Prostate gland (tissue), 2 donors: ENCODE results near the gene PKNOX2. TPM values are rescaled to one million over a fixed set of nuclear protein-coding genes. Genes with fewer than 3 reads are reported as not detected.

Experiments used
- DNase-seq: peaks from one replicate; pipeline ENCODE4 v3.0.0-alpha.2; 2019; ENCODE audit warnings: low spot score
- H3K27ac ChIP-seq, 2 donors: fragments of 200-600 bp; sonication (generic); 2 replicates each; pipeline ENCODE4 v1.5.1; 2017 to 2019
- H3K27me3 ChIP-seq: fragments of 200-600 bp; sonication (generic); replicated peaks from 2 replicates; pipeline ENCODE4 v1.5.1; 2019; ENCODE audit not compliant: insufficient read depth
- H3K36me3 ChIP-seq, 2 donors: fragments of 200-600 bp; sonication (generic); 1 replicate in 1 of 2; 2 replicates in 1 of 2; pipeline versions ENCODE4 v1.5.1 to v1.8.1; 2017 to 2019
- H3K4me1 ChIP-seq: fragments of 200-600 bp; sonication (generic); replicated peaks from 2 replicates; pipeline ENCODE4 v1.5.1; 2019
- H3K4me3 ChIP-seq, 2 donors: fragments of 200-600 bp; sonication (generic); 2 replicates each; pipeline ENCODE4 v1.5.1; 2017 to 2019
- H3K9me3 ChIP-seq: fragments of 200-600 bp; sonication (generic); 2 replicates; pipeline ENCODE4 v1.5.1; 2017
- CTCF ChIP-seq, 4 experiments: fragments of 200-600 bp in 2 of 4; fragments of 450-650 bp in 2 of 4; sonication (generic) in 2 of 4; IDR thresholded peaks; 1 replicate in 3 of 4; 2 replicates in 1 of 4; pipeline ENCODE4 v1.5.1; 2016 to 2019; ENCODE audit warnings: antibody characterized with exemption in 4 of 4, mild to moderate bottlenecking in 2 of 4, moderate library complexity in 2 of 4
- POLR2A ChIP-seq: fragments of 450-650 bp; IDR thresholded peaks from one replicate; pipeline ENCODE4 v1.6.1; 2016; ENCODE audit warnings: antibody characterized with exemption, mild to moderate bottlenecking
- POLR2AphosphoS5 ChIP-seq: sonication (generic); formaldehyde crosslinking; IDR thresholded peaks from one replicate; pipeline ENCODE4 v1.6.1; 2017; ENCODE audit warnings: antibody characterized with exemption
- WGBS: methylation state at CpG from one replicate; pipeline ENCODE4 v1.1.5; 2018; 5-methylcytosine and 5-hydroxymethylcytosine counted together
- intact Hi-C: fragments of 100-400 bp; cut with DNase I; formaldehyde crosslinking; loops from one replicate; pipeline ENCODE4 v1.14.2; 2022
- total RNA-seq, 2 donors: library from RNA; depleted of rRNA; stranded (reverse); fragments of >200 nt; gene quantifications; one replicate each; pipeline ENCODE4 v1.1.0, GENCODE V29; 2016

PKNOX2 gene
- total RNA-seq, 2 donors from 2014 or later, result 12.3 to 14.7 TPM

DNA sequence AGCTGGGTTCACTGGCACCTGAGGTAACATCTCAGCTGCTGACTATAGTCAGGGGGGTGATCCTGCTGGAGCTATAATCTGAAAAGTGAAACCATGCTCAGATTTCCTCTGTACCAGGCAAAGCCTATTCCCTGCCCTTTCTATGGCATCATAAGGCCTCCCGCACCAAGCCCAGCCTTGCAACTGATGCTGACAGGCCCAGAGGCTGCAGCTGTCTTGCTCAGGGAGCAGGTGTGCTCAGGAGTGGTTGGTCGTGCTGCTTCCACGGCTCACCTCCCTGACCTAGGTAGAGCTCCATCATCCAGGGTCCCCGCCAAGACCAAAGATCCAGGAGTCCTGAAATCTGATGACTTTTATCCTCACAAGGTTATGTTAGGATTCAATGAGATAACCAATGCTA is 209.8 kb downstream of the PKNOX2 start:
- Histone ChIP-seq H3K27me3 (no peaks in the 10 kb centered on the region), H3K9me3 (no peaks in the 10 kb centered on the region), H3K4me1 (no peaks in the 10 kb centered on the region), H3K27ac (no peak overlapping the region), H3K4me3 (no peak overlapping the region), H3K36me3 (no peaks in the 10 kb centered on the region)
- no peak for TF ChIP-seq POLR2AphosphoS5
- TF ChIP-seq POLR2A, result no peak
- TF ChIP-seq CTCF (IDR thresholded peaks at IDR 0.05), result no peak
- no peak for DNase-seq
- 100% methylated on average over 4 of the region's 4 CpGs for WGBS
- intact Hi-C loops, result no loop called here

GRCh38 chr11:125375146-125375545 is 210.6 kb downstream of the PKNOX2 start:
- WGBS, result 73% methylated on average over 6 of the region's 6 CpGs
- DNase-seq, result no peak
- no peak for TF ChIP-seq POLR2A
- TF ChIP-seq CTCF (IDR thresholded peaks at IDR 0.05), result no peak
- TF ChIP-seq POLR2AphosphoS5, result no peak
- intact Hi-C loops, result no loop called here
- Histone ChIP-seq H3K9me3 (no peaks in the 10 kb centered on the region), H3K4me3 (no peak overlapping the region), H3K36me3 (no peaks in the 10 kb centered on the region), H3K4me1 (no peaks in the 10 kb centered on the region), H3K27me3 (no peaks in the 10 kb centered on the region), H3K27ac (no peak overlapping the region)

DNA sequence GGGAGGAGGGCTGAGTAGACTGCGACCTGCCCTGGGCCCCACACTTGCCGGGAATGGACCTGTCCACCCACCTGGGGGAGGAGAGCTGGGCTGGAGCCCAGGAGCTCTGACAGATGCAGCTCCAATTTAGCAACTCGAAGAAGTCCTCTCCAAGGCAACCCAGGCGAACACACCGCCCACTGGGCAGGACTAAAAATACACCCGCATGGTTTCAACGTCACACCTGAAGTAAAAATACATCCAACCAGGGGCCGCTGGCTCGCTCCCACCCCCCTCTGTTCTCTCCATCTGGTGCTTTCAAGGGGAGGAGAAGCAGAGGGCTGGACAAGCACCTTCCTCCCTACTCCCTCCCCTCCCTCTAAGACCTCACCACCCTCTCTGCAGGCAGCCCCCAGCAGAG is 211.6 kb downstream of the PKNOX2 start:
- peak overlapping the region in 1 of 2 donors; percentile 14 for H3K27ac ChIP-seq
- DNase-seq, result peak; percentile 52

GRCh38 chr11:125376856-125377255 is 212.3 kb downstream of the PKNOX2 start:
- peak overlapping the region in 1 of 2 donors; percentile 14 for H3K27ac ChIP-seq
- no peak for TF ChIP-seq CTCF (IDR thresholded peaks at IDR 0.05)
- no peak for TF ChIP-seq POLR2A
- TF ChIP-seq POLR2AphosphoS5, result no peak
- H3K4me3 ChIP-seq, result no peak overlapping the region
- no peaks in the 10 kb centered on the region for H3K27me3 ChIP-seq
- intact Hi-C loops, result no loop called here
- DNase-seq, result no peak
- no peaks in the 10 kb centered on the region for H3K9me3 ChIP-seq
- no peaks in the 10 kb centered on the region for H3K36me3 ChIP-seq
- 15% methylated on average over 5 of the region's 5 CpGs for WGBS
- no peaks in the 10 kb centered on the region for H3K4me1 ChIP-seq

More for the DNA sequence above, 211.6 kb downstream of the PKNOX2 start:
- no peaks in the 10 kb centered on the region for H3K9me3 ChIP-seq
- no peaks in the 10 kb centered on the region for H3K36me3 ChIP-seq
- H3K27me3 ChIP-seq, result no peaks in the 10 kb centered on the region
- no peak overlapping the region for H3K4me3 ChIP-seq
- peak in 1 of 4 experiments; percentile 10 for TF ChIP-seq CTCF (IDR thresholded peaks at IDR 0.05)
- TF ChIP-seq POLR2A, result no peak
- peak; percentile 11 for TF ChIP-seq POLR2AphosphoS5
- WGBS, result 18% methylated on average over 9 of the region's 9 CpGs
- no peaks in the 10 kb centered on the region for H3K4me1 ChIP-seq
- intact Hi-C loops, result no loop called here

DNA sequence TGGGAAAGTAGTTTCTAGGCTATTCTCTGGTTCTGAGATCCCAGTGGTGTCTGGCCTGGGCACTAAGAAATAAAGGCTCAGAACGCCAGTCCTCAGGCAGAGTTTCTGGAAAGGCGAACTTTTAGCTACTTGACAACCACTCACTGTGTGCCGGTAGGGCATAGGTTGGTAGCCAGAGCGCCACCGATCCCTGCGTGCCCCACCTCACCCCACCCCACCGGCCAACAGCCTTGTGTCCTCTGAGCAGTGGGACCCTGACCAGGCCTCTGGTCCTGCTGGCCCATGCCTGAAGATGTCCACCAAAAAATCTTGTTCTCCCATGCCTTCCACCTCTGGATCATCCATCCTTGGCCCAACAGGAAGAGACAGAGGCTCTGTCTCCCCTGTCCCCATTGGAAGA is 213.5 kb downstream of the PKNOX2 start:
- 97% methylated on average over 7 of the region's 7 CpGs for whole genome bisulfite sequencing
- Histone ChIP-seq H3K9me3 (no peaks in the 10 kb centered on the region), H3K36me3 (no peaks in the 10 kb centered on the region), H3K4me1 (no peaks in the 10 kb centered on the region), H3K4me3 (no peak overlapping the region), H3K27me3 (no peaks in the 10 kb centered on the region), H3K27ac (no peak overlapping the region)
- TF ChIP-seq POLR2AphosphoS5, result no peak
- no peak for TF ChIP-seq CTCF (IDR thresholded peaks at IDR 0.05)
- no peak for TF ChIP-seq POLR2A
- intact Hi-C loops, result no loop called here
- no peak for DNase-seq
